Measurements from ENCODE around the gene FAM72D. TPM values are rescaled to one million over a fixed set of nuclear protein-coding genes. Genes with fewer than 3 reads are reported as not detected.
"Not testable (repeated sequence)": the region's sequence is repeated elsewhere in the genome, so short reads cannot be mapped to it uniquely, and the experiment has no call there.

Gene FAM72D
- total and polyA plus RNA-seq, 2 of the 8 experiments (the other 6 are each of a cell fraction or from before 2014, with no cell fraction given), result 4.9 to 12.7 TPM

DNA sequence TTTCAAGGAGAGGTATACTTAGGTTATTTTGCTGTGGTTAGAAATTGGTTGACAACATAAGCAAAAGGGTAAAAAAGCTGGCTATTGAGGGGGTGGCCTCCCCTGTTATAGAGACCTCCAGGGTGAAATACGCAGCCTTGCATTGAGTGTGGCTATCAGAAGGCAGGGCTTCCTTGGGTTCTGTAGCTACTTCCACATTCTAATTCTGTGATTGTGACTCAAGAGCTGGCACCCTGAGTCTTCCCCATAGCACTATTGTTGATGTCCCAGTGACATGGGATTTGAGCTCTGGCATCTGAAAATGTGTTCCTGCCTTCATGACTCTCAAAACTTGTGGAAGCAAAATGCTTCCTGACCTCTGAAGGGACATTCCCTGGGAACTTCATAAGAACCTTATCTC, 38.7 kb downstream of the FAM72D start:
- H4K20me1 ChIP-seq (replicated peaks in 1 of 2; ENCODE audit: control insufficient read depth in 1 of 2, insufficient read depth in 2 of 2, low read length in 2 of 2); DNase-seq (ENCODE audit: low read depth in 1 of 2, low spot score in 2 of 2); CTCF ChIA-PET (ENCODE audit: partially characterized antibody); H3K4ac ChIP-seq (replicated peaks; ENCODE audit: insufficient read length, low read depth, low read length); H3K4me3 ChIP-seq (ENCODE audit: extremely low read depth in 1 of 4, insufficient read depth in 2 of 4, low read depth in 3 of 4, low read length in 4 of 4); H2BK15ac ChIP-seq (ENCODE audit: low read length); H3K27ac ChIP-seq (ENCODE audit: low read depth, low read length); H3K23ac ChIP-seq (ENCODE audit: insufficient read length); H3K23me2 ChIP-seq (ENCODE audit: low read depth, low read length); H4K91ac ChIP-seq (replicated peaks; ENCODE audit: insufficient read length, low read length); H3K18ac ChIP-seq (ENCODE audit: extremely low read depth, low read length); H3K4me2 ChIP-seq (ENCODE audit: insufficient read depth in 1 of 2, low read depth in 2 of 2, low read length in 2 of 2); H3K36me3 ChIP-seq (ENCODE audit: control insufficient read depth in 2 of 4, insufficient read depth in 4 of 4, low read length in 3 of 4); H4K8ac ChIP-seq (ENCODE audit: extremely low read depth, insufficient read depth, low read length); H3K79me1 ChIP-seq (ENCODE audit: low read depth, low read length); H3K27me3 ChIP-seq (replicated peaks in 1 of 4; ENCODE audit: control insufficient read depth in 3 of 4, extremely low read depth in 1 of 4, insufficient read depth in 3 of 4, low read length in 3 of 4); H2BK20ac ChIP-seq (ENCODE audit: low read length); H3K9ac ChIP-seq (replicated peaks in 1 of 4; ENCODE audit: extremely low read depth in 1 of 4, low read depth in 3 of 4, low read length in 3 of 4); H2BK120ac ChIP-seq (replicated peaks; ENCODE audit: low read depth, low read length); POLR2A ChIA-PET (ENCODE audit: partially characterized antibody); H3K9me3 ChIP-seq (ENCODE audit: insufficient read depth in 2 of 2, low read depth in 1 of 2, low read length in 1 of 2); H3K14ac ChIP-seq (ENCODE audit: insufficient read length); H2BK5ac ChIP-seq (ENCODE audit: low read depth, low read length); H3K79me2 ChIP-seq (ENCODE audit: control insufficient read depth in 1 of 2, insufficient read depth in 2 of 2, low read length in 2 of 2); H2AK5ac ChIP-seq (ENCODE audit: low read depth, low read length); H3K56ac ChIP-seq (replicated peaks; ENCODE audit: insufficient read length, low read depth, low read length); H4K5ac ChIP-seq (ENCODE audit: insufficient read length, low read depth, low read length); FAIRE-seq; H2AFZ ChIP-seq (ENCODE audit: low read length); H3K4me1 ChIP-seq (replicated peaks in 1 of 4; ENCODE audit: control insufficient read depth in 3 of 4, insufficient read depth in 4 of 4, low read length in 3 of 4); H2BK12ac ChIP-seq (ENCODE audit: low read depth, low read length): not testable (repeated sequence)
- no CpG with 5 or more reads among the region's 1 CpG for WGBS, 2 experiments (ENCODE audit: extremely low coverage in 1 of 2, insufficient coverage in 1 of 2, insufficient read length in 1 of 2, insufficient replicate concordance in 2 of 2, low coverage in 1 of 2, low lambda C conversion rate in 2 of 2, missing lambda C conversion rate in 1 of 2)

- CTCF ChIA-PET (ENCODE audit: partially characterized antibody); H3K36me3 ChIP-seq (ENCODE audit: control insufficient read depth in 2 of 4, insufficient read depth in 4 of 4, low read length in 3 of 4); H2AFZ ChIP-seq (ENCODE audit: low read length); H2AK5ac ChIP-seq (ENCODE audit: low read depth, low read length); H2BK15ac ChIP-seq (ENCODE audit: low read length); H3K23ac ChIP-seq (ENCODE audit: insufficient read length); H3K4ac ChIP-seq (replicated peaks; ENCODE audit: insufficient read length, low read depth, low read length); H3K9ac ChIP-seq (replicated peaks in 1 of 4; ENCODE audit: extremely low read depth in 1 of 4, low read depth in 3 of 4, low read length in 3 of 4); H3K79me2 ChIP-seq (ENCODE audit: control insufficient read depth in 1 of 2, insufficient read depth in 2 of 2, low read length in 2 of 2); H3K56ac ChIP-seq (replicated peaks; ENCODE audit: insufficient read length, low read depth, low read length); H3K18ac ChIP-seq (ENCODE audit: extremely low read depth, low read length); H4K20me1 ChIP-seq (replicated peaks in 1 of 2; ENCODE audit: control insufficient read depth in 1 of 2, insufficient read depth in 2 of 2, low read length in 2 of 2); H4K5ac ChIP-seq (ENCODE audit: insufficient read length, low read depth, low read length); H2BK5ac ChIP-seq (ENCODE audit: low read depth, low read length); H2BK20ac ChIP-seq (ENCODE audit: low read length); H3K27ac ChIP-seq (ENCODE audit: low read depth, low read length); DNase-seq (ENCODE audit: low read depth in 1 of 2, low spot score in 2 of 2); H4K8ac ChIP-seq (ENCODE audit: extremely low read depth, insufficient read depth, low read length); H4K91ac ChIP-seq (replicated peaks; ENCODE audit: insufficient read length, low read length); H2BK12ac ChIP-seq (ENCODE audit: low read depth, low read length); H3K14ac ChIP-seq (ENCODE audit: insufficient read length); POLR2A ChIA-PET (ENCODE audit: partially characterized antibody); H3K4me1 ChIP-seq (replicated peaks in 1 of 4; ENCODE audit: control insufficient read depth in 3 of 4, insufficient read depth in 4 of 4, low read length in 3 of 4); FAIRE-seq; H3K27me3 ChIP-seq (replicated peaks in 1 of 4; ENCODE audit: control insufficient read depth in 3 of 4, extremely low read depth in 1 of 4, insufficient read depth in 3 of 4, low read length in 3 of 4); H2BK120ac ChIP-seq (replicated peaks; ENCODE audit: low read depth, low read length); H3K23me2 ChIP-seq (ENCODE audit: low read depth, low read length); H3K9me3 ChIP-seq (ENCODE audit: insufficient read depth in 2 of 2, low read depth in 1 of 2, low read length in 1 of 2); H3K4me2 ChIP-seq (ENCODE audit: insufficient read depth in 1 of 2, low read depth in 2 of 2, low read length in 2 of 2); H3K4me3 ChIP-seq (ENCODE audit: extremely low read depth in 1 of 4, insufficient read depth in 2 of 4, low read depth in 3 of 4, low read length in 4 of 4); H3K79me1 ChIP-seq (ENCODE audit: low read depth, low read length): not testable (repeated sequence)
- whole genome bisulfite sequencing, 2 experiments (ENCODE audit: extremely low coverage in 1 of 2, insufficient coverage in 1 of 2, insufficient read length in 1 of 2, insufficient replicate concordance in 2 of 2, low coverage in 1 of 2, low lambda C conversion rate in 2 of 2, missing lambda C conversion rate in 1 of 2), result no CpG with 5 or more reads among the region's 2 CpGs
These were observed 44.8 kb downstream of the FAM72D start for GRCh38 chr1:145140549-145140948.
